H9 (cell line): ENCODE data around the gene THSD4. TPM values are rescaled to one million over a fixed set of nuclear protein-coding genes. Genes with fewer than 3 reads are reported as not detected.

ENCODE experiments used
- DNase-seq: peaks from one replicate; pipeline ENCODE4 v3.0.0-alpha.2; 2017
- H2AFZ ChIP-seq: one replicate; pipeline ENCODE4 v1.6.1; 2013; ENCODE audit warnings: mild to moderate bottlenecking, low read length, control low read depth, moderate library complexity
- H2AK5ac ChIP-seq: 2 replicates; pipeline ENCODE4 v1.6.1; 2013; ENCODE audit warnings: low read length, control low read depth, mixed read lengths; ENCODE audit not compliant: insufficient read length
- H2BK120ac ChIP-seq: one replicate; pipeline ENCODE4 v1.6.1; 2013; ENCODE audit warnings: low read depth, mild to moderate bottlenecking, low read length, control low read depth, inconsistent platforms; ENCODE audit not compliant: poor library complexity, severe bottlenecking
- H2BK12ac ChIP-seq: 2 replicates; pipeline ENCODE4 v1.6.1; 2013; ENCODE audit warnings: low read length, control low read depth, mixed read lengths, low read depth; ENCODE audit not compliant: insufficient read length
- H2BK15ac ChIP-seq: 2 replicates; pipeline ENCODE4 v1.6.1; 2013; ENCODE audit warnings: low read depth, low read length, control low read depth
- H2BK20ac ChIP-seq: one replicate; pipeline ENCODE4 v1.6.1; 2013; ENCODE audit warnings: low read depth, mild to moderate bottlenecking, low read length, control low read depth, inconsistent platforms; ENCODE audit not compliant: poor library complexity, severe bottlenecking
- H2BK5ac ChIP-seq: 2 replicates; pipeline ENCODE4 v1.6.1; 2013; ENCODE audit warnings: low read length, control low read depth, mixed read lengths; ENCODE audit not compliant: insufficient read length
- H3K14ac ChIP-seq: 2 replicates; pipeline ENCODE4 v1.6.1; 2013; ENCODE audit warnings: low read length, control low read depth; ENCODE audit not compliant: insufficient read depth
- H3K18ac ChIP-seq: 2 replicates; pipeline ENCODE4 v1.6.1; 2013; ENCODE audit warnings: low read depth, mild to moderate bottlenecking, mixed read lengths, low read length, control low read depth; ENCODE audit not compliant: insufficient read length
- H3K23ac ChIP-seq: 2 replicates; pipeline ENCODE4 v1.6.1; 2013; ENCODE audit warnings: low read length, control low read depth, mixed read lengths, low read depth; ENCODE audit not compliant: insufficient read length
- H3K23me2 ChIP-seq: 2 replicates; pipeline ENCODE4 v1.6.1; 2013; ENCODE audit warnings: low read depth, mild to moderate bottlenecking, mixed read lengths, low read length, control low read depth; ENCODE audit not compliant: insufficient read length, poor library complexity, severe bottlenecking
- H3K27ac ChIP-seq: 2 replicates; pipeline ENCODE4 v1.5.1; 2013; ENCODE audit warnings: low read length, control low read depth, mixed read lengths, low read depth; ENCODE audit not compliant: insufficient read length
- H3K27me3 ChIP-seq: 2 replicates; pipeline ENCODE4 v1.6.1; 2013; ENCODE audit warnings: low read length, control low read depth, inconsistent platforms; ENCODE audit not compliant: insufficient read depth
- H3K4ac ChIP-seq: 2 replicates; pipeline ENCODE4 v1.6.1; 2013; ENCODE audit warnings: low read depth, mild to moderate bottlenecking, control low read depth, inconsistent platforms, low read length, moderate library complexity
- H3K4me1 ChIP-seq: 2 replicates; pipeline ENCODE4 v1.6.1; 2013; ENCODE audit warnings: low read length, control low read depth, inconsistent platforms; ENCODE audit not compliant: insufficient read depth
- H3K4me2 ChIP-seq: 2 replicates; pipeline ENCODE4 v1.6.1; 2013; ENCODE audit warnings: low read length, control low read depth, mixed read lengths; ENCODE audit not compliant: insufficient read length, insufficient read depth
- H3K56ac ChIP-seq: 2 replicates; pipeline ENCODE4 v1.6.1; 2013; ENCODE audit warnings: low read depth, mild to moderate bottlenecking, mixed read lengths, low read length, control low read depth; ENCODE audit not compliant: insufficient read length
- H3K79me1 ChIP-seq: 2 replicates; pipeline ENCODE4 v1.6.1; 2013; ENCODE audit warnings: low read depth, mild to moderate bottlenecking, moderate library complexity, low read length, control low read depth, inconsistent platforms; ENCODE audit not compliant: insufficient read depth, poor library complexity, severe bottlenecking
- H3K79me2 ChIP-seq: 2 replicates; pipeline ENCODE4 v1.6.1; 2013; ENCODE audit warnings: low read length, control low read depth, inconsistent platforms; ENCODE audit not compliant: insufficient read depth
- H3K9ac ChIP-seq: 2 replicates; pipeline ENCODE4 v1.6.1; 2013; ENCODE audit warnings: low read length, control low read depth, mixed read lengths; ENCODE audit not compliant: insufficient read length; ENCODE audit errors: extremely low read depth
- H3K9me3 ChIP-seq: one replicate; pipeline ENCODE4 v1.6.1; 2013; ENCODE audit warnings: low read depth, low read length, inconsistent platforms; ENCODE audit not compliant: control insufficient read depth
- H3T11ph ChIP-seq: one replicate; pipeline ENCODE4 v1.6.1; 2013; ENCODE audit warnings: mild to moderate bottlenecking, low read length, control low read depth, inconsistent platforms
- H4K20me1 ChIP-seq: one replicate; pipeline ENCODE4 v1.6.1; 2013; ENCODE audit not compliant: control insufficient read depth, insufficient read length, insufficient read depth
- H4K5ac ChIP-seq: 2 replicates; pipeline ENCODE4 v1.6.1; 2013; ENCODE audit warnings: low read depth, mild to moderate bottlenecking, mixed read lengths, low read length, control low read depth; ENCODE audit not compliant: insufficient read length
- H4K8ac ChIP-seq: replicated peaks from 2 replicates; pipeline ENCODE4 v1.6.1; 2013; ENCODE audit warnings: low read length, control low read depth, mixed read lengths, low read depth; ENCODE audit not compliant: insufficient read length
- H4K91ac ChIP-seq: 2 replicates; pipeline ENCODE4 v1.6.1; 2013; ENCODE audit warnings: low read depth, mild to moderate bottlenecking, moderate library complexity, mixed read lengths, low read length, control low read depth; ENCODE audit not compliant: insufficient read length
- H3K27ac Mint-ChIP-seq, 3 experiments: 2 replicates in 2 of 3; 3 replicates in 1 of 3; pipeline ENCODE4 v1.8.0; 2020 to 2021; ENCODE audit warnings: mixed read lengths in 3 of 3, mild to moderate bottlenecking in 1 of 3, moderate library complexity in 1 of 3
- H3K27me3 Mint-ChIP-seq: 2 replicates; pipeline ENCODE4 v1.8.0; 2021; ENCODE audit warnings: low read depth, mild to moderate bottlenecking, moderate library complexity, mixed read lengths
- H3K36me3 Mint-ChIP-seq, 3 experiments: 2 replicates in 2 of 3; 3 replicates in 1 of 3; pipeline ENCODE4 v1.8.0; 2020 to 2021; ENCODE audit warnings: low read depth in 3 of 3, mixed read lengths in 3 of 3; ENCODE audit not compliant: insufficient read depth in 1 of 3
- H3K4me1 Mint-ChIP-seq, 2 experiments: 2 replicates each; pipeline ENCODE4 v1.8.0; 2020; ENCODE audit warnings: mixed read lengths in 2 of 2
- H3K4me3 Mint-ChIP-seq, 2 experiments: 2 replicates in 1 of 2; 3 replicates in 1 of 2; pipeline ENCODE4 v1.8.0; 2020 to 2021; ENCODE audit warnings: mild to moderate bottlenecking in 2 of 2, mixed read lengths in 2 of 2, moderate library complexity in 1 of 2
- H3K9me3 Mint-ChIP-seq, 2 experiments: 2 replicates in 1 of 2; 3 replicates in 1 of 2; pipeline ENCODE4 v1.8.0; 2020; ENCODE audit warnings: mild to moderate bottlenecking in 2 of 2, mixed read lengths in 2 of 2, moderate library complexity in 1 of 2
- WGBS: extraction: QIAGEN DNeasy Blood & Tissue Kit; methylation state at CpG from one replicate; pipeline ENCODE4 v1.1.7; 2013; ENCODE audit warnings: missing lambda C conversion rate, low lambda C conversion rate, mixed read lengths; ENCODE audit not compliant: insufficient read length; ENCODE audit errors: extremely low coverage; 5-methylcytosine and 5-hydroxymethylcytosine counted together
- total RNA-seq: library from RNA; stranded (reverse); gene quantifications from 2 replicates; pipeline ENCODE4 v1.2.1, GENCODE V29; 2021
- TF ChIP-seq, protein P1 (sequence below): fragments of 200-600 bp; sonication (generic); conservative IDR thresholded peaks from 3 replicates; pipeline ENCODE4 v1.8.0; 2021; ENCODE audit warnings: antibody characterized with exemption, mild to moderate bottlenecking

Gene THSD4
- total RNA-seq, 1 experiment from 2014 or later: 5.5 TPM

DNA sequence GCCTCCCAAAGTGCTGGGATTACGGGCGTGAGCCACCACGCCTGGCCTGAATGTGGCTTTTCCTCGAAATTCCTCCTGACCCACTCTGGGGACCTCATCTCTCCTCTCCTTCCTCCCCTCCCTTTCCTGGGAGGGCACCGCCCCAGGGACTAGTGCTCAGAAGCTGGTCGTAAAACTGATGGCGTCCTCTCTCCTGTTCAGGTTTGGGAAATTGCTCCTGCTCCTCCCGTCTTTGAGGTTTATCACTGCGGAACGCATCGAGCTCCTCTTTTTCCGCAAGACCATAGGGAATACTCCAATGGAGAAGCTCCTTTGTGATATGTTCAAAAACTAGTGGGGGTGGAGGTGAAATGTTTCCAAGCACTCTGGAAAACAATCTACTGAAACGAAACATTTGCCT is 702.1 kb downstream of the THSD4 start:
- Histone ChIP-seq H3K79me2 (no peaks in the 10 kb centered on the region), H3K18ac (no peak overlapping the region), H2BK12ac (no peak overlapping the region), H4K20me1 (no peaks in the 10 kb centered on the region), H2AK5ac (no peak overlapping the region), H3K79me1 (no peaks in the 10 kb centered on the region), H3K23me2 (no peaks in the 10 kb centered on the region), H3K23ac (no peak overlapping the region), H3T11ph (no peak overlapping the region), H4K5ac (no peak overlapping the region), H3K27ac (no peak overlapping the region), H3K14ac (no peak overlapping the region), H3K9ac (no peak overlapping the region), H2BK20ac (no peak overlapping the region), H3K27me3 (no peaks in the 10 kb centered on the region), H3K4me1 (no peaks in the 10 kb centered on the region), H2BK15ac (no peak overlapping the region), H3K56ac (no peak overlapping the region), H4K91ac (no peak overlapping the region), H3K4ac (no peak overlapping the region), H3K9me3 (no peaks in the 10 kb centered on the region), H3K4me2 (no peak overlapping the region), H2AFZ (no peak overlapping the region), H4K8ac (no peak overlapping the region), H2BK5ac (no peak overlapping the region), H2BK120ac (no peak overlapping the region)
- H3K4me1 Mint-ChIP-seq: no peaks in the 10 kb centered on the region
- H3K27me3 Mint-ChIP-seq: no peaks in the 10 kb centered on the region
- TF ChIP-seq, protein P1, sequence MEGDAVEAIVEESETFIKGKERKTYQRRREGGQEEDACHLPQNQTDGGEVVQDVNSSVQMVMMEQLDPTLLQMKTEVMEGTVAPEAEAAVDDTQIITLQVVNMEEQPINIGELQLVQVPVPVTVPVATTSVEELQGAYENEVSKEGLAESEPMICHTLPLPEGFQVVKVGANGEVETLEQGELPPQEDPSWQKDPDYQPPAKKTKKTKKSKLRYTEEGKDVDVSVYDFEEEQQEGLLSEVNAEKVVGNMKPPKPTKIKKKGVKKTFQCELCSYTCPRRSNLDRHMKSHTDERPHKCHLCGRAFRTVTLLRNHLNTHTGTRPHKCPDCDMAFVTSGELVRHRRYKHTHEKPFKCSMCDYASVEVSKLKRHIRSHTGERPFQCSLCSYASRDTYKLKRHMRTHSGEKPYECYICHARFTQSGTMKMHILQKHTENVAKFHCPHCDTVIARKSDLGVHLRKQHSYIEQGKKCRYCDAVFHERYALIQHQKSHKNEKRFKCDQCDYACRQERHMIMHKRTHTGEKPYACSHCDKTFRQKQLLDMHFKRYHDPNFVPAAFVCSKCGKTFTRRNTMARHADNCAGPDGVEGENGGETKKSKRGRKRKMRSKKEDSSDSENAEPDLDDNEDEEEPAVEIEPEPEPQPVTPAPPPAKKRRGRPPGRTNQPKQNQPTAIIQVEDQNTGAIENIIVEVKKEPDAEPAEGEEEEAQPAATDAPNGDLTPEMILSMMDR: no peak
- no CpG with 5 or more reads among the region's 13 CpGs for WGBS
- no peak overlapping the region; a peak in 1 of 7 replicates for H3K27ac Mint-ChIP-seq
- no peak for DNase-seq
- H3K4me3 Mint-ChIP-seq: no peak overlapping the region
- peaks cover 11 to 16% of the 10 kb centered on the region in 2 experiments; a peak in 4 of 5 replicates for H3K9me3 Mint-ChIP-seq
- H3K36me3 Mint-ChIP-seq: peaks cover 18 to 24% (median 18%) of the 10 kb centered on the region in 3 experiments
